Neuronal stem cell (in vitro differentiated cells): ENCODE measurements around the gene APMAP.
A peak's percentile ranks its signal among the peaks of the same experiment; 100 is the strongest.

Source experiments
- DNase-seq: peaks from one replicate; pipeline ENCODE4 v3.0.0-alpha.2; 2013; ENCODE audit warnings: low spot score
- H2AFZ ChIP-seq: one replicate; pipeline ENCODE4 v1.6.1; 2013; ENCODE audit warnings: mild to moderate bottlenecking, low read length, inconsistent platforms
- H2AK5ac ChIP-seq: 2 replicates; pipeline ENCODE4 v1.6.1; 2013; ENCODE audit warnings: low read depth, mild to moderate bottlenecking, inconsistent platforms, low read length, moderate library complexity, mixed read lengths
- H2BK120ac ChIP-seq: 2 replicates; pipeline ENCODE4 v1.6.1; 2013; ENCODE audit warnings: low read depth, mild to moderate bottlenecking, inconsistent platforms, low read length, moderate library complexity, mixed read lengths
- H2BK12ac ChIP-seq: one replicate; pipeline ENCODE4 v1.6.1; 2013; ENCODE audit warnings: low read length, inconsistent platforms
- H2BK15ac ChIP-seq: 2 replicates; pipeline ENCODE4 v1.6.1; 2013; ENCODE audit warnings: mild to moderate bottlenecking, low read length, inconsistent platforms, mixed read lengths
- H2BK5ac ChIP-seq: one replicate; pipeline ENCODE4 v1.6.1; 2013; ENCODE audit warnings: inconsistent platforms, mild to moderate bottlenecking, low read length, moderate library complexity
- H3K14ac ChIP-seq: one replicate; pipeline ENCODE4 v1.6.1; 2013; ENCODE audit warnings: low read length, inconsistent platforms
- H3K18ac ChIP-seq: 2 replicates; pipeline ENCODE4 v1.6.1; 2013; ENCODE audit warnings: low read length, inconsistent platforms
- H3K23ac ChIP-seq: 2 replicates; pipeline ENCODE4 v1.6.1; 2013; ENCODE audit warnings: low read depth, mild to moderate bottlenecking, mixed read lengths, low read length, inconsistent platforms; ENCODE audit not compliant: poor library complexity
- H3K27ac ChIP-seq: replicated peaks from 3 replicates; pipeline ENCODE4 v1.5.1; 2013; ENCODE audit warnings: low read length, inconsistent platforms
- H3K27me3 ChIP-seq, 3 experiments: 2 replicates each; pipeline ENCODE4 v1.6.1; 2013; ENCODE audit warnings: low read length in 3 of 3, mild to moderate bottlenecking in 2 of 3, inconsistent platforms in 1 of 3, low read depth in 1 of 3, mixed read lengths in 1 of 3, moderate library complexity in 1 of 3; ENCODE audit not compliant: control insufficient read depth in 3 of 3, insufficient read depth in 3 of 3
- H3K36me3 ChIP-seq, 2 donors: replicated peaks in 1 of 2; 2 replicates each; pipeline ENCODE4 v1.6.1; 2013; ENCODE audit warnings: low read length in 2 of 2; ENCODE audit not compliant: control insufficient read depth in 2 of 2, insufficient read depth in 2 of 2
- H3K4ac ChIP-seq: 2 replicates; pipeline ENCODE4 v1.6.1; 2013; ENCODE audit warnings: inconsistent platforms, mild to moderate bottlenecking, low read length, moderate library complexity
- H3K4me1 ChIP-seq, 2 donors: 1 replicate in 1 of 2; 2 replicates in 1 of 2; pipeline ENCODE4 v1.6.1; 2013; ENCODE audit warnings: low read length in 2 of 2, low read depth in 1 of 2; ENCODE audit not compliant: control insufficient read depth in 2 of 2, insufficient read depth in 1 of 2
- H3K4me2 ChIP-seq: one replicate; pipeline ENCODE4 v1.6.1; 2013; ENCODE audit warnings: mild to moderate bottlenecking, low read length, inconsistent platforms; ENCODE audit not compliant: insufficient read depth, poor library complexity, severe bottlenecking
- H3K4me3 ChIP-seq, 2 donors: 2 replicates each; pipeline ENCODE4 v1.5.1; 2013; ENCODE audit warnings: low read length in 2 of 2, mild to moderate bottlenecking in 2 of 2, inconsistent platforms in 1 of 2, moderate library complexity in 1 of 2
- H3K79me1 ChIP-seq: one replicate; pipeline ENCODE4 v1.6.1; 2013; ENCODE audit warnings: low read depth, mild to moderate bottlenecking, inconsistent platforms, low read length, moderate library complexity
- H3K9ac ChIP-seq: one replicate; pipeline ENCODE4 v1.6.1; 2013; ENCODE audit warnings: mild to moderate bottlenecking, low read depth, low read length, inconsistent platforms; ENCODE audit not compliant: poor library complexity
- H3K9me3 ChIP-seq, 2 donors: replicated peaks in 1 of 2; 2 replicates each; pipeline versions ENCODE3 to v1.6.1; 2013; ENCODE audit warnings: low read length in 2 of 2, mild to moderate bottlenecking in 2 of 2, inconsistent platforms in 1 of 2, low read depth in 1 of 2, mixed read lengths in 1 of 2, moderate library complexity in 1 of 2; ENCODE audit not compliant: control insufficient read depth in 2 of 2, insufficient read depth in 1 of 2
- H4K8ac ChIP-seq: one replicate; pipeline ENCODE4 v1.6.1; 2013; ENCODE audit warnings: low read depth, mild to moderate bottlenecking, inconsistent platforms, low read length, moderate library complexity
- H4K91ac ChIP-seq: one replicate; pipeline ENCODE4 v1.6.1; 2013; ENCODE audit warnings: low read length, low read depth, mild to moderate bottlenecking, inconsistent platforms; ENCODE audit not compliant: poor library complexity
- WGBS, 2 donors: extraction: QIAGEN DNeasy Blood & Tissue Kit; methylation state at CpG; one replicate each; pipeline ENCODE4 v1.1.7; 2013; ENCODE audit warnings: missing lambda C conversion rate in 2 of 2, mixed read lengths in 1 of 2; ENCODE audit not compliant: insufficient read length in 2 of 2, insufficient replicate concordance in 1 of 2; ENCODE audit errors: extremely low coverage in 2 of 2; 5-methylcytosine and 5-hydroxymethylcytosine counted together

APMAP gene

GRCh38 chr20:24918579-24919566, 73.7 kb downstream of the APMAP start:
- no peak for DNase-seq
- Histone ChIP-seq H3K23ac (no peak overlapping the region), H3K27me3 (no peaks in the 10 kb centered on the region), H2BK12ac (no peak overlapping the region), H2BK5ac (peak overlapping the region; percentile 80), H2AK5ac (peak overlapping the region; percentile 16), H2BK15ac (peak overlapping the region; percentile 23), H2AFZ (no peak overlapping the region), H3K27ac (no peak overlapping the region), H3K36me3 (no peaks in the 10 kb centered on the region), H3K4me3 (no peak overlapping the region), H3K4me1 (peaks cover 5 to 7% of the 10 kb centered on the region in 2 donors), H3K79me1 (peaks cover 1% of the 10 kb centered on the region), H4K8ac (no peak overlapping the region), H3K4ac (no peak overlapping the region), H3K18ac (peak overlapping the region; percentile 23), H4K91ac (peak overlapping the region; percentile 19), H3K4me2 (no peak overlapping the region), H2BK120ac (no peak overlapping the region), H3K14ac (no peak overlapping the region), H3K9ac (peak overlapping the region; percentile 70), H3K9me3 (no peaks in the 10 kb centered on the region)
- WGBS, 2 donors: no CpG with 5 or more reads among the region's 17 CpGs

- H2AK5ac ChIP-seq: peak overlapping the region; percentile 94
- H2AFZ ChIP-seq: peak overlapping the region; percentile 82
- H3K18ac ChIP-seq: peak overlapping the region; percentile 24
- peak overlapping the region; percentile 47 for H3K14ac ChIP-seq
- peaks cover 5 to 7% of the 10 kb centered on the region in 2 donors for H3K4me1 ChIP-seq
- H3K9ac ChIP-seq: no peak overlapping the region
- no peaks in the 10 kb centered on the region for H3K27me3 ChIP-seq
- no peak overlapping the region for H4K91ac ChIP-seq
- H3K4ac ChIP-seq: no peak overlapping the region
- H3K36me3 ChIP-seq: no peaks in the 10 kb centered on the region
- WGBS, 2 donors: no CpG with 5 or more reads among the region's 34 CpGs
- H2BK15ac ChIP-seq: peak overlapping the region; percentile 88
- peak; percentile 80 for DNase-seq
- no peak overlapping the region for H3K4me3 ChIP-seq
- no peaks in the 10 kb centered on the region for H3K9me3 ChIP-seq
- H4K8ac ChIP-seq: no peak overlapping the region
- H3K23ac ChIP-seq: peak overlapping the region; percentile 37
- H3K79me1 ChIP-seq: peaks cover 1% of the 10 kb centered on the region
- H2BK120ac ChIP-seq: peak overlapping the region; percentile 72
- H2BK5ac ChIP-seq: no peak overlapping the region
- no peak overlapping the region for H3K27ac ChIP-seq
- no peak overlapping the region for H2BK12ac ChIP-seq
- peak overlapping the region; percentile 2 for H3K4me2 ChIP-seq
Measured at GRCh38 chr20:24917797-24918578, 74.6 kb downstream of the APMAP start.

GRCh38 chr20:24917056-24917455, 75.5 kb downstream of the APMAP start:
- Histone ChIP-seq H3K27ac (no peak overlapping the region), H3K14ac (peak overlapping the region; percentile 63), H3K9me3 (no peaks in the 10 kb centered on the region), H3K36me3 (no peaks in the 10 kb centered on the region), H3K23ac (no peak overlapping the region), H3K9ac (no peak overlapping the region), H3K18ac (peak overlapping the region; percentile 76), H3K4me2 (no peak overlapping the region), H2BK12ac (peak overlapping the region; percentile 84), H4K8ac (no peak overlapping the region), H2BK120ac (peak overlapping the region; percentile 72), H2AK5ac (peak overlapping the region; percentile 61), H3K4me3 (no peak overlapping the region), H3K27me3 (no peaks in the 10 kb centered on the region), H3K4ac (no peak overlapping the region), H3K79me1 (peaks cover 1% of the 10 kb centered on the region), H2AFZ (no peak overlapping the region), H2BK15ac (no peak overlapping the region), H4K91ac (no peak overlapping the region), H3K4me1 (peaks cover 5 to 7% of the 10 kb centered on the region in 2 donors), H2BK5ac (no peak overlapping the region)
- no CpG with 5 or more reads among the region's 7 CpGs for WGBS, 2 donors
- no peak for DNase-seq

- H4K91ac ChIP-seq: no peak overlapping the region
- H2BK15ac ChIP-seq: no peak overlapping the region
- H3K79me1 ChIP-seq: peaks cover 1% of the 10 kb centered on the region
- H2AK5ac ChIP-seq: no peak overlapping the region
- H3K4me3 ChIP-seq: no peak overlapping the region
- H3K18ac ChIP-seq: no peak overlapping the region
- no peak overlapping the region for H2BK120ac ChIP-seq
- no peaks in the 10 kb centered on the region for H3K36me3 ChIP-seq
- no peak overlapping the region for H3K4me2 ChIP-seq
- H3K27ac ChIP-seq: no peak overlapping the region
- no peak overlapping the region for H3K14ac ChIP-seq
- H3K4me1 ChIP-seq: peaks cover 5 to 7% of the 10 kb centered on the region in 2 donors
- no peaks in the 10 kb centered on the region for H3K9me3 ChIP-seq
- no peak overlapping the region for H2BK5ac ChIP-seq
- no peak overlapping the region for H2BK12ac ChIP-seq
- H4K8ac ChIP-seq: no peak overlapping the region
- H3K27me3 ChIP-seq: no peaks in the 10 kb centered on the region
- no peak for DNase-seq
- no peak overlapping the region for H3K23ac ChIP-seq
- no CpG with 5 or more reads among the region's 1 CpG for WGBS, 2 donors
- H3K9ac ChIP-seq: no peak overlapping the region
- H2AFZ ChIP-seq: no peak overlapping the region
- no peak overlapping the region for H3K4ac ChIP-seq
Measured at GRCh38 chr20:24916412-24916811, 76.1 kb downstream of the APMAP start.
